HepG2 (cell line): ENCODE results near the gene LYRM1. TPM values are rescaled to one million over a fixed set of nuclear protein-coding genes. Genes with fewer than 3 reads are reported as not detected.

Experiments used
- AGO1 ChIP-seq: fragments of 200-400 bp; formaldehyde crosslinking; IDR thresholded peaks from 2 replicates; pipeline ENCODE4 v1.6.1; 2017; ENCODE audit warnings: mild to moderate bottlenecking, low read depth, low read length, moderate library complexity; ENCODE audit not compliant: poor library complexity, severe bottlenecking
- ARNTL ChIP-seq: sonication (generic); formaldehyde crosslinking; IDR thresholded peaks from 2 replicates; pipeline ENCODE4 v1.4.0; 2020; ENCODE audit warnings: mild to moderate bottlenecking, missing genetic modification reagents
- BCL3 ChIP-seq: sonication (generic); formaldehyde crosslinking; IDR thresholded peaks from 2 replicates; pipeline ENCODE4 v1.5.1; 2020; ENCODE audit warnings: mild to moderate bottlenecking, missing genetic modification reagents, moderate library complexity
- CHD2 ChIP-seq: IDR thresholded peaks from 2 replicates; pipeline ENCODE4 v1.6.1; 2011; ENCODE audit warnings: low read depth, low read length, improper control_type of control experiment
- EHMT2 ChIP-seq: fragments of 200-600 bp; sonication (generic); IDR thresholded peaks from 2 replicates; pipeline ENCODE4 v1.7.0; 2017; ENCODE audit warnings: antibody characterized with exemption, low read depth, low read length, borderline replicate concordance
- HHEX ChIP-seq: IDR thresholded peaks from 2 replicates; pipeline ENCODE4 v1.6.1; 2016; ENCODE audit warnings: control low read depth
- HOXA5 ChIP-seq: sonication (generic); formaldehyde crosslinking; IDR thresholded peaks from 2 replicates; pipeline ENCODE4 v1.4.0; 2020; ENCODE audit warnings: missing genetic modification reagents
- MIXL1 ChIP-seq: IDR thresholded peaks from 2 replicates; pipeline ENCODE4 v1.6.1; 2016
- NBN ChIP-seq: fragments of 450-650 bp; conservative IDR thresholded peaks from 2 replicates; pipeline ENCODE4 v1.6.1; 2017
- NR3C1 ChIP-seq: sonication (generic); formaldehyde crosslinking; IDR thresholded peaks from 2 replicates; pipeline ENCODE4 v1.4.0; 2020; ENCODE audit warnings: missing genetic modification reagents
- PCBP2 ChIP-seq: fragments of 200-400 bp; formaldehyde crosslinking; optimal IDR thresholded peaks from 2 replicates; pipeline ENCODE3; 2018; ENCODE audit warnings: low read length, low read depth; ENCODE audit not compliant: poor library complexity, severe bottlenecking
- PPARG ChIP-seq: conservative IDR thresholded peaks from 2 replicates; pipeline ENCODE4 v1.6.1; 2016; ENCODE audit warnings: missing biosample characterization, missing genetic modification reagents
- RBAK ChIP-seq: sonication (generic); formaldehyde crosslinking; IDR thresholded peaks from 2 replicates; pipeline ENCODE4 v1.5.1; 2020; ENCODE audit warnings: mild to moderate bottlenecking, missing genetic modification reagents
- RFXANK ChIP-seq: IDR thresholded peaks from 2 replicates; pipeline ENCODE4 v1.6.1; 2016
- SALL1 ChIP-seq: sonication (generic); formaldehyde crosslinking; IDR thresholded peaks from 2 replicates; pipeline ENCODE4 v1.8.0; 2022; ENCODE audit warnings: mild to moderate bottlenecking, missing genetic modification reagents
- SMARCC2 ChIP-seq: fragments of 450-650 bp; IDR thresholded peaks from 2 replicates; pipeline ENCODE4 v1.6.1; 2017; ENCODE audit warnings: antibody characterized with exemption, mild to moderate bottlenecking
- SNAPC2 ChIP-seq: sonication (generic); formaldehyde crosslinking; IDR thresholded peaks from 2 replicates; pipeline ENCODE4 v1.8.1; 2022; ENCODE audit warnings: mild to moderate bottlenecking, missing genetic modification reagents
- SP1 ChIP-seq, 2 experiments: fragments of 450-650 bp in 1 of 2; sonication (generic) in 1 of 2; formaldehyde crosslinking in 1 of 2; IDR thresholded peaks; 2 replicates each; pipeline versions ENCODE4 v1.4.0 to v1.6.1; 2016 to 2020; ENCODE audit warnings: missing genetic modification reagents in 1 of 2
- ZNF20 ChIP-seq: sonication (generic); formaldehyde crosslinking; IDR thresholded peaks from 2 replicates; pipeline ENCODE4 v1.4.0; 2020; ENCODE audit warnings: mild to moderate bottlenecking, moderate library complexity, missing genetic modification reagents
- ZNF253 ChIP-seq: sonication (generic); formaldehyde crosslinking; IDR thresholded peaks from 2 replicates; pipeline ENCODE4 v1.8.0; 2022; ENCODE audit warnings: mild to moderate bottlenecking, missing genetic modification reagents, borderline replicate concordance
- ZNF296 ChIP-seq: sonication (generic); formaldehyde crosslinking; conservative IDR thresholded peaks from 2 replicates; pipeline ENCODE4 v1.5.0; 2020; ENCODE audit warnings: mild to moderate bottlenecking, missing genetic modification reagents
- ZNF354B ChIP-seq: sonication (generic); formaldehyde crosslinking; IDR thresholded peaks from 2 replicates; pipeline ENCODE4 v1.8.0; 2022; ENCODE audit warnings: mild to moderate bottlenecking, missing genetic modification reagents
- ZNF484 ChIP-seq: sonication (generic); formaldehyde crosslinking; IDR thresholded peaks from 2 replicates; pipeline ENCODE4 v1.5.1; 2020; ENCODE audit warnings: mild to moderate bottlenecking, low read depth, missing genetic modification reagents, borderline replicate concordance
- ZNF512 ChIP-seq: sonication (generic); formaldehyde crosslinking; IDR thresholded peaks from 2 replicates; pipeline ENCODE4 v1.4.0; 2020; ENCODE audit warnings: mild to moderate bottlenecking, missing genetic modification reagents
- ZNF572 ChIP-seq: sonication (generic); formaldehyde crosslinking; IDR thresholded peaks from 2 replicates; pipeline ENCODE4 v1.5.1; 2020; ENCODE audit warnings: mild to moderate bottlenecking, missing genetic modification reagents
- ZNF605 ChIP-seq: sonication (generic); formaldehyde crosslinking; IDR thresholded peaks from 2 replicates; pipeline ENCODE4 v1.8.0; 2022; ENCODE audit warnings: mild to moderate bottlenecking, missing genetic modification reagents
- ZNF615 ChIP-seq: sonication (generic); formaldehyde crosslinking; IDR thresholded peaks from 2 replicates; pipeline ENCODE4 v1.5.0; 2020; ENCODE audit warnings: mild to moderate bottlenecking, missing genetic modification reagents, borderline replicate concordance
- ZNF737 ChIP-seq: sonication (generic); formaldehyde crosslinking; IDR thresholded peaks from 2 replicates; pipeline ENCODE4 v1.5.0; 2020; ENCODE audit warnings: missing genetic modification reagents, mild to moderate bottlenecking, borderline replicate concordance
- polyA plus RNA-seq, 8 experiments: library from polyadenylated mRNA; depleted of rRNA in 3 of 8; stranded (reverse) in 7 of 8; unstranded in 1 of 8; fragments of >200 nt; fragmentation: Illumina TruSeq in 4 of 8; extraction: Trizol in 4 of 8; gene quantifications; 2 replicates each; pipeline versions ENCODE4 v1.2.1 to v1.2.3, GENCODE V29; 2011 to 2016; ENCODE audit warnings: low read depth in 4 of 8, missing spikeins in 1 of 8, mixed read lengths in 1 of 8; ENCODE audit not compliant: insufficient read depth in 1 of 8
- total RNA-seq, 5 experiments: library from RNA; depleted of rRNA; stranded (reverse); fragments of >200 nt; fragmentation: Illumina TruSeq; extraction: Trizol; gene quantifications; 2 replicates each; pipeline ENCODE4 v1.2.3, GENCODE V29; 2016; ENCODE audit warnings: low read depth in 1 of 5
- TF ChIP-seq, protein P1 (sequence below): sonication (generic); formaldehyde crosslinking; IDR thresholded peaks from 2 replicates; pipeline ENCODE4 v1.9.0; 2021; ENCODE audit warnings: missing genetic modification reagents, borderline replicate concordance

LYRM1 gene
- total and polyA plus RNA-seq, 2 of the 13 experiments (the other 11 are each of a cell fraction or from before 2014, with no cell fraction given): 59.2 to 82.6 TPM

- TF ChIP-seq ZNF615 (CRISPR knock-in tag): no peak
- no peak for TF ChIP-seq BCL3 (CRISPR knock-in tag)
- TF ChIP-seq ZNF512 (CRISPR knock-in tag): no peak
- no peak for TF ChIP-seq ZNF354B (CRISPR knock-in tag)
- TF ChIP-seq ZNF296 (CRISPR knock-in tag): no peak
- TF ChIP-seq, protein P1, sequence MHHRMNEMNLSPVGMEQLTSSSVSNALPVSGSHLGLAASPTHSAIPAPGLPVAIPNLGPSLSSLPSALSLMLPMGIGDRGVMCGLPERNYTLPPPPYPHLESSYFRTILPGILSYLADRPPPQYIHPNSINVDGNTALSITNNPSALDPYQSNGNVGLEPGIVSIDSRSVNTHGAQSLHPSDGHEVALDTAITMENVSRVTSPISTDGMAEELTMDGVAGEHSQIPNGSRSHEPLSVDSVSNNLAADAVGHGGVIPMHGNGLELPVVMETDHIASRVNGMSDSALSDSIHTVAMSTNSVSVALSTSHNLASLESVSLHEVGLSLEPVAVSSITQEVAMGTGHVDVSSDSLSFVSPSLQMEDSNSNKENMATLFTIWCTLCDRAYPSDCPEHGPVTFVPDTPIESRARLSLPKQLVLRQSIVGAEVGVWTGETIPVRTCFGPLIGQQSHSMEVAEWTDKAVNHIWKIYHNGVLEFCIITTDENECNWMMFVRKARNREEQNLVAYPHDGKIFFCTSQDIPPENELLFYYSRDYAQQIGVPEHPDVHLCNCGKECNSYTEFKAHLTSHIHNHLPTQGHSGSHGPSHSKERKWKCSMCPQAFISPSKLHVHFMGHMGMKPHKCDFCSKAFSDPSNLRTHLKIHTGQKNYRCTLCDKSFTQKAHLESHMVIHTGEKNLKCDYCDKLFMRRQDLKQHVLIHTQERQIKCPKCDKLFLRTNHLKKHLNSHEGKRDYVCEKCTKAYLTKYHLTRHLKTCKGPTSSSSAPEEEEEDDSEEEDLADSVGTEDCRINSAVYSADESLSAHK (CRISPR knock-in tag): no peak
- TF ChIP-seq ZNF253: no peak
- no peak for TF ChIP-seq ZNF737 (CRISPR knock-in tag)
- no peak for TF ChIP-seq SNAPC2 (CRISPR knock-in tag)
- TF ChIP-seq CHD2: no peak
- no peak for TF ChIP-seq ZNF20 (CRISPR knock-in tag)
- no peak for TF ChIP-seq NR3C1 (CRISPR knock-in tag)
- no peak for TF ChIP-seq PPARG (CRISPR knock-in tag)
- TF ChIP-seq ZNF484: no peak
- TF ChIP-seq NBN: no peak
- no peak for TF ChIP-seq AGO1
- TF ChIP-seq RFXANK (CRISPR knock-in tag): no peak
- no peak for TF ChIP-seq RBAK (CRISPR knock-in tag)
- peak; percentile 49 for TF ChIP-seq SALL1 (CRISPR knock-in tag)
- TF ChIP-seq MIXL1 (CRISPR knock-in tag): no peak
- no peak for TF ChIP-seq HOXA5 (CRISPR knock-in tag)
- no peak for TF ChIP-seq SMARCC2
- no peak for TF ChIP-seq EHMT2
- TF ChIP-seq SP1 (IDR thresholded peaks at IDR 0.05): no peak
- no peak for TF ChIP-seq SP1 (CRISPR knock-in tag; IDR thresholded peaks at IDR 0.05)
- TF ChIP-seq HHEX (CRISPR knock-in tag): no peak
- TF ChIP-seq ZNF572 (CRISPR knock-in tag): no peak
- TF ChIP-seq PCBP2: no peak
- TF ChIP-seq ARNTL (CRISPR knock-in tag): no peak
- TF ChIP-seq ZNF605 (CRISPR knock-in tag): no peak
Measured at GRCh38 chr16:20851601-20852000, 49.0 kb upstream of the LYRM1 start (continued).
